Subcutaneous abdominal adipose tissue (tissue), 5 donors: ENCODE measurements around the gene SUSD1.

Source experiments
- H3K27ac ChIP-seq: one replicate; pipeline ENCODE4 v1.7.0; 2013; ENCODE audit warnings: low read depth, mild to moderate bottlenecking, inconsistent platforms, low read length, moderate library complexity
- H3K27me3 ChIP-seq, 5 donors: one replicate each; pipeline ENCODE4 v1.7.0; 2013; ENCODE audit warnings: low read length in 5 of 5, inconsistent platforms in 1 of 5; ENCODE audit not compliant: control insufficient read depth in 5 of 5, insufficient read depth in 4 of 5
- H3K36me3 ChIP-seq, 5 donors: one replicate each; pipeline ENCODE4 v1.7.0; 2013; ENCODE audit warnings: low read length in 5 of 5; ENCODE audit not compliant: control insufficient read depth in 5 of 5, insufficient read depth in 5 of 5
- H3K4me1 ChIP-seq, 5 donors: one replicate each; pipeline ENCODE4 v1.7.0; 2013; ENCODE audit warnings: low read length in 5 of 5, mild to moderate bottlenecking in 3 of 5, moderate library complexity in 1 of 5; ENCODE audit not compliant: control insufficient read depth in 5 of 5, insufficient read depth in 5 of 5
- H3K4me3 ChIP-seq, 5 donors: one replicate each; pipeline ENCODE4 v1.7.0; 2013; ENCODE audit warnings: low read length in 5 of 5, low read depth in 1 of 5
- H3K9ac ChIP-seq, 5 donors: one replicate each; pipeline ENCODE4 v1.7.0; 2013; ENCODE audit warnings: low read length in 5 of 5, mild to moderate bottlenecking in 4 of 5, moderate library complexity in 3 of 5
- H3K9me3 ChIP-seq, 5 donors: one replicate each; pipeline ENCODE4 v1.7.0; 2013; ENCODE audit warnings: low read length in 5 of 5; ENCODE audit not compliant: control insufficient read depth in 5 of 5
- donor health status: healthy.
- donor health status: healthy.
- donor health status: healthy.
- donor health status: healthy.
- donor health status: healthy.

Gene SUSD1

GRCh38 chr9:112000743-112001142, 174.4 kb downstream of the SUSD1 start:
- Histone ChIP-seq H3K27ac (no peak overlapping the region), H3K4me1 (peaks cover 0 to 3% (median 0%) of the 10 kb centered on the region in 5 donors), H3K36me3 (no peaks in the 10 kb centered on the region), H3K9me3 (no peaks in the 10 kb centered on the region), H3K4me3 (no peak overlapping the region), H3K27me3 (no peaks in the 10 kb centered on the region), H3K9ac (no peak overlapping the region)

GRCh38 chr9:111999319-111999718, 175.8 kb downstream of the SUSD1 start:
- Histone ChIP-seq H3K4me3 (no peak overlapping the region), H3K36me3 (no peaks in the 10 kb centered on the region), H3K27me3 (no peaks in the 10 kb centered on the region)

GRCh38 chr9:111997831-111998230, 177.3 kb downstream of the SUSD1 start:
- Histone ChIP-seq H3K9me3 (no peaks in the 10 kb centered on the region), H3K27ac (no peak overlapping the region), H3K36me3 (no peaks in the 10 kb centered on the region)

More at GRCh38 chr9:111999319-111999718, 175.8 kb downstream of the SUSD1 start:
- Histone ChIP-seq H3K27ac (no peak overlapping the region), H3K9me3 (no peaks in the 10 kb centered on the region), H3K4me1 (no peaks in the 10 kb centered on the region), H3K9ac (no peak overlapping the region)

GRCh38 chr9:111994831-111995458, 180.2 kb downstream of the SUSD1 start:
- H3K4me1 ChIP-seq: no peaks in the 10 kb centered on the region
- H3K9ac ChIP-seq: no peak overlapping the region
- H3K27ac ChIP-seq: no peak overlapping the region
- no peaks in the 10 kb centered on the region for H3K27me3 ChIP-seq
- peaks cover 0 to 10% (median 0%) of the 10 kb centered on the region in 5 donors for H3K9me3 ChIP-seq
- H3K36me3 ChIP-seq: no peaks in the 10 kb centered on the region
- no peak overlapping the region for H3K4me3 ChIP-seq

More at GRCh38 chr9:111997831-111998230, 177.3 kb downstream of the SUSD1 start:
- Histone ChIP-seq H3K4me1 (no peaks in the 10 kb centered on the region), H3K4me3 (no peak overlapping the region), H3K27me3 (no peaks in the 10 kb centered on the region), H3K9ac (no peak overlapping the region)

- Histone ChIP-seq H3K9me3 (peaks cover 0 to 10% (median 0%) of the 10 kb centered on the region in 5 donors), H3K27ac (no peak overlapping the region), H3K36me3 (no peaks in the 10 kb centered on the region), H3K4me3 (no peak overlapping the region), H3K27me3 (no peaks in the 10 kb centered on the region), H3K9ac (no peak overlapping the region), H3K4me1 (no peaks in the 10 kb centered on the region)
These were observed 181.8 kb downstream of the SUSD1 start for GRCh38 chr9:111993319-111993718.

GRCh38 chr9:111992523-111992922, 182.6 kb downstream of the SUSD1 start:
- H3K9ac ChIP-seq: no peak overlapping the region
- H3K4me1 ChIP-seq: no peaks in the 10 kb centered on the region
- no peak overlapping the region for H3K4me3 ChIP-seq
- H3K27ac ChIP-seq: no peak overlapping the region
- peaks cover 0 to 10% (median 0%) of the 10 kb centered on the region in 5 donors for H3K9me3 ChIP-seq
- H3K36me3 ChIP-seq: no peaks in the 10 kb centered on the region
- no peaks in the 10 kb centered on the region for H3K27me3 ChIP-seq

GRCh38 chr9:111991179-111991578, 183.9 kb downstream of the SUSD1 start:
- H3K27ac ChIP-seq: no peak overlapping the region
- H3K4me3 ChIP-seq: no peak overlapping the region
- peaks cover 0 to 10% (median 0%) of the 10 kb centered on the region in 5 donors for H3K9me3 ChIP-seq
- H3K36me3 ChIP-seq: no peaks in the 10 kb centered on the region
- H3K27me3 ChIP-seq: no peaks in the 10 kb centered on the region
- H3K9ac ChIP-seq: no peak overlapping the region
- H3K4me1 ChIP-seq: peaks cover 0 to 7% (median 5%) of the 10 kb centered on the region in 5 donors
